ENCODE measurements around the gene ZNF175.

GRCh38 chr19:51564791-51565190 is 6.3 kb upstream of the ZNF175 start:
- TF ChIP-seq CTCF (conservative IDR thresholded peaks at IDR 0.05; ENCODE audit: low read depth in 2 of 2), result peak; percentile 51 to 65
- TF ChIP-seq REST (IDR thresholded peaks at IDR 0.05; ENCODE audit: unreplicated experiment), result no peak
